Spleen (tissue), 11 donors: ENCODE data around the gene ZNF772. TPM values are rescaled to one million over a fixed set of nuclear protein-coding genes. Genes with fewer than 3 reads are reported as not detected.

Source experiments
- DNase-seq: peaks from one replicate; pipeline ENCODE4 v3.0.0-alpha.2; 2020
- H3K27ac ChIP-seq, 8 donors: fragments of 200-600 bp; sonication (generic) in 7 of 8; 1 replicate in 4 of 8; 2 replicates in 4 of 8; pipeline versions ENCODE4 v1.5.0 to v1.8.0; 2016 to 2021; ENCODE audit warnings: inconsistent platforms in 4 of 8, mild to moderate bottlenecking in 4 of 8, moderate library complexity in 1 of 8
- H3K27me3 ChIP-seq, 7 donors: fragments of 200-600 bp; sonication (generic) in 6 of 7; replicated peaks in 1 of 7; 1 replicate in 4 of 7; 2 replicates in 3 of 7; pipeline versions ENCODE4 v1.5.0 to v1.8.0; 2016 to 2021; ENCODE audit warnings: inconsistent platforms in 3 of 7, mild to moderate bottlenecking in 1 of 7
- H3K36me3 ChIP-seq, 6 donors: fragments of 200-600 bp; sonication (generic) in 5 of 6; 1 replicate in 4 of 6; 2 replicates in 2 of 6; pipeline versions ENCODE4 v1.5.0 to v1.8.0; 2016 to 2021; ENCODE audit warnings: inconsistent platforms in 2 of 6
- H3K4me1 ChIP-seq, 6 donors: fragments of 200-600 bp; sonication (generic) in 5 of 6; 1 replicate in 3 of 6; 2 replicates in 3 of 6; pipeline versions ENCODE4 v1.5.0 to v1.8.0; 2016 to 2021; ENCODE audit warnings: inconsistent platforms in 3 of 6
- H3K4me3 ChIP-seq, 8 donors: fragments of 200-600 bp; sonication (generic) in 7 of 8; 1 replicate in 4 of 8; 2 replicates in 4 of 8; pipeline versions ENCODE4 v1.5.0 to v1.8.0; 2016 to 2021; ENCODE audit warnings: inconsistent platforms in 4 of 8, mild to moderate bottlenecking in 4 of 8, moderate library complexity in 2 of 8
- H3K9me3 ChIP-seq, 8 donors: fragments of 200-600 bp; sonication (generic) in 7 of 8; 1 replicate in 4 of 8; 2 replicates in 4 of 8; pipeline versions ENCODE4 v1.5.0 to v1.8.0; 2016 to 2021; ENCODE audit warnings: inconsistent platforms in 4 of 8
- CTCF ChIP-seq, 11 experiments: fragments of 200-600 bp in 7 of 11; fragments of 450-650 bp in 4 of 11; sonication (generic) in 4 of 11; IDR thresholded peaks in 8 of 11; conservative IDR thresholded peaks in 3 of 11; 1 replicate in 7 of 11; 2 replicates in 4 of 11; pipeline versions ENCODE4 v1.4.0 to v1.8.0; 2016 to 2021; ENCODE audit warnings: antibody characterized with exemption in 11 of 11, inconsistent platforms in 4 of 11, mild to moderate bottlenecking in 1 of 11
- POLR2A ChIP-seq, 3 donors: fragments of 450-650 bp; IDR thresholded peaks; one replicate each; pipeline ENCODE4 v1.5.1; 2017; ENCODE audit warnings: antibody characterized with exemption in 3 of 3, mild to moderate bottlenecking in 1 of 3
- POLR2AphosphoS5 ChIP-seq, 3 donors: sonication (generic); formaldehyde crosslinking; IDR thresholded peaks; one replicate each; pipeline ENCODE4 v1.5.1; 2017; ENCODE audit warnings: antibody characterized with exemption in 3 of 3
- WGBS, 5 donors: extraction: QIAGEN DNeasy Blood & Tissue Kit in 3 of 5; methylation state at CpG; one replicate each; pipeline versions ENCODE4 v1.1.5 to v1.1.7; 2013 to 2018; 5-methylcytosine and 5-hydroxymethylcytosine counted together
- intact Hi-C: fragments of 100-400 bp; cut with DNase I; formaldehyde crosslinking; loops from one replicate; pipeline ENCODE4 v1.15.0; 2023; ENCODE audit warnings: low total_unique reads
- polyA plus RNA-seq, 3 donors: library from polyadenylated mRNA; stranded (reverse); fragments of 200-250 nt; gene quantifications; one replicate each; pipeline ENCODE4 v1.2.1, GENCODE V29; 2013
- total RNA-seq, 7 donors: library from RNA; depleted of rRNA in 3 of 7; stranded (reverse); fragments of >200 nt in 3 of 7; fragmentation: NEBNext Ultra II Directional in 4 of 7; extraction: Animal tissue kit (Norgen Biotek cat#: 25700) in 4 of 7; gene quantifications; one replicate each; pipeline versions ENCODE4 v1.1.0 to v1.2.1, GENCODE V29; 2016 to 2021
- donor health status: healthy with polysubstance abuse.
- donor health status: DM: no; HTN: no; CAD: no; lungs with moderate emphysema.
- donor health status: DM: no; HTN: no; CAD: no.
- donor health status: Bipolar disorder and iron deficiency.
- donor health status: healthy.
- donor health status: DM: no; HTN: no; CAD: no.
- donor health status: DM: yes; HTN: yes; CAD: no.

The ZNF772 gene
- total and polyA plus RNA-seq, 10 donors = 1.4 to 33.7 (median 15.9) TPM

- TF ChIP-seq POLR2A (IDR thresholded peaks at IDR 0.05) (no peak), CTCF (IDR thresholded peaks at IDR 0.05 in 8 of 11, conservative IDR thresholded peaks at IDR 0.05 in 3 of 11) (no peak), POLR2AphosphoS5 (IDR thresholded peaks at IDR 0.05) (no peak)
- intact Hi-C loops = no loop called here
- Histone ChIP-seq H3K27me3 (no peaks in the 10 kb centered on the region), H3K36me3 (peaks cover 0 to 48% (median 5%) of the 10 kb centered on the region in 6 donors), H3K27ac (no peak overlapping the region), H3K9me3 (peaks cover 0 to 44% (median 30%) of the 10 kb centered on the region in 8 donors), H3K4me3 (no peak overlapping the region), H3K4me1 (peaks cover 15 to 32% (median 20%) of the 10 kb centered on the region in 6 donors)
- WGBS, 5 donors = 68 to 85% (median 81%) methylated on average over 4 of the region's 4 CpGs
- DNase-seq = no peak
These were observed 39.4 kb downstream of the ZNF772 start for GRCh38 chr19:57437931-57438330.

GRCh38 chr19:57436417-57436816, 40.9 kb downstream of the ZNF772 start:
- H3K4me1 ChIP-seq = peaks cover 15 to 32% (median 20%) of the 10 kb centered on the region in 6 donors
- TF ChIP-seq POLR2A (IDR thresholded peaks at IDR 0.05) = no peak
- no peak for TF ChIP-seq POLR2AphosphoS5 (IDR thresholded peaks at IDR 0.05)
- H3K36me3 ChIP-seq = peaks cover 0 to 32% (median 4%) of the 10 kb centered on the region in 6 donors
- WGBS, 5 donors = 72 to 95% (median 89%) methylated on average over 1 of the region's 1 CpG
- peaks cover 0 to 29% (median 15%) of the 10 kb centered on the region in 8 donors for H3K9me3 ChIP-seq
- no peak overlapping the region for H3K27ac ChIP-seq
- no peak for DNase-seq
- intact Hi-C loops = no loop called here
- peak overlapping the region in 5 of 8 donors; percentile 85 to 97 (median 92) for H3K4me3 ChIP-seq
- no peaks in the 10 kb centered on the region for H3K27me3 ChIP-seq

GRCh38 chr19:57435062-57435978, 42.0 kb downstream of the ZNF772 start, which contains the start of gene ZNF749:
Gene ZNF749, plus strand, starts transcription at chr19:57435325. Its CDS starts 254 bp downstream, at chr19:57435579.
- intact Hi-C loops = no loop called here
- TF ChIP-seq CTCF (IDR thresholded peaks at IDR 0.05 in 8 of 11, conservative IDR thresholded peaks at IDR 0.05 in 3 of 11) (peak in 1 of 11 experiments; percentile 19), POLR2A (IDR thresholded peaks at IDR 0.05) (no peak), POLR2AphosphoS5 (IDR thresholded peaks at IDR 0.05) (peak; percentile 68 to 87 (median 78))
- peaks cover 15 to 32% (median 20%) of the 10 kb centered on the region in 6 donors for H3K4me1 ChIP-seq
- peak within 1 kb of the TSS in 7 of 8 donors; percentile 39 to 78 (median 61) for H3K27ac ChIP-seq
- DNase-seq = peak; percentile 96
- peak within 1 kb of the TSS; percentile 85 to 98 (median 93) for H3K4me3 ChIP-seq
- peaks cover 0 to 26% (median 4%) of the 10 kb centered on the region in 6 donors for H3K36me3 ChIP-seq
- H3K27me3 ChIP-seq = no peaks in the 10 kb centered on the region
- peaks cover 0 to 18% (median 5%) of the 10 kb centered on the region in 8 donors for H3K9me3 ChIP-seq
- 0 to 1% (median 0%) methylated on average over 53 to 61 of the region's 61 CpGs for WGBS, 5 donors

- H3K27ac ChIP-seq = peak overlapping the region in 4 of 8 donors; percentile 44 to 76 (median 64)
- no peak for DNase-seq
- H3K9me3 ChIP-seq = peaks cover 0 to 11% (median 1%) of the 10 kb centered on the region in 8 donors
- H3K36me3 ChIP-seq = peaks cover 0 to 18% (median 4%) of the 10 kb centered on the region in 6 donors
- WGBS, 5 donors = 28 to 44% (median 31%) methylated on average over 15 of the region's 15 CpGs
- intact Hi-C loops = no loop called here
- TF ChIP-seq POLR2AphosphoS5 (IDR thresholded peaks at IDR 0.05) = no peak
- TF ChIP-seq CTCF (IDR thresholded peaks at IDR 0.05 in 8 of 11, conservative IDR thresholded peaks at IDR 0.05 in 3 of 11) = no peak
- TF ChIP-seq POLR2A (IDR thresholded peaks at IDR 0.05) = no peak
- peak overlapping the region; percentile 85 to 98 (median 93) for H3K4me3 ChIP-seq
- H3K27me3 ChIP-seq = no peaks in the 10 kb centered on the region
- peaks cover 15 to 32% (median 20%) of the 10 kb centered on the region in 6 donors for H3K4me1 ChIP-seq
These were observed 42.8 kb downstream of the ZNF772 start for GRCh38 chr19:57434386-57435061.
